Measurements from ENCODE around the gene NAXE. TPM values are rescaled to one million over a fixed set of nuclear protein-coding genes. Genes with fewer than 3 reads are reported as not detected.
"Not testable (repeated sequence)": the region's sequence is repeated elsewhere in the genome, so short reads cannot be mapped to it uniquely, and the experiment has no call there.

The NAXE gene
- total RNA-seq: 10 to 100 TPM; 48.3 to 57.3 TPM

GRCh38 chr1:156591432-156592157 lies at the start of gene NAXE:
Gene NAXE, plus strand, starts transcription at chr1:156591776. Its CDS starts 29 bp downstream, at chr1:156591805.
- Mint-ChIP-seq H3K4me1 (ENCODE audit: low read depth) (peaks cover 24% of the 10 kb centered on the region), H3K27ac (peak within 1 kb of the TSS; percentile 92), H3K4me3 (peak within 1 kb of the TSS; percentile 83 to 87), H3K27me3 (ENCODE audit: low read depth) (no peaks in the 10 kb centered on the region), H3K36me3 (ENCODE audit: insufficient read depth in 2 of 2) (peaks cover 4 to 7% of the 10 kb centered on the region in 2 donors), H3K9me3 (no peaks in the 10 kb centered on the region)
- ATAC-seq (replicated peaks in 1 of 2) (peak; percentile 95 to 97), DNase-seq (peak; percentile 76 to 81)

GRCh38 chr1:156543066-156543465 lies 48.5 kb upstream of the NAXE start:
- no peaks in the 10 kb centered on the region for H3K9me3 Mint-ChIP-seq
- no peak for ATAC-seq (replicated peaks in 1 of 2)
- no peak for DNase-seq
- no peak overlapping the region for H3K4me3 Mint-ChIP-seq
- no peaks in the 10 kb centered on the region for H3K4me1 Mint-ChIP-seq (ENCODE audit: low read depth)
- no peak overlapping the region for H3K27ac Mint-ChIP-seq
- no peaks in the 10 kb centered on the region for H3K27me3 Mint-ChIP-seq (ENCODE audit: low read depth)
- H3K36me3 Mint-ChIP-seq (ENCODE audit: insufficient read depth in 2 of 2): no peaks in the 10 kb centered on the region

DNA sequence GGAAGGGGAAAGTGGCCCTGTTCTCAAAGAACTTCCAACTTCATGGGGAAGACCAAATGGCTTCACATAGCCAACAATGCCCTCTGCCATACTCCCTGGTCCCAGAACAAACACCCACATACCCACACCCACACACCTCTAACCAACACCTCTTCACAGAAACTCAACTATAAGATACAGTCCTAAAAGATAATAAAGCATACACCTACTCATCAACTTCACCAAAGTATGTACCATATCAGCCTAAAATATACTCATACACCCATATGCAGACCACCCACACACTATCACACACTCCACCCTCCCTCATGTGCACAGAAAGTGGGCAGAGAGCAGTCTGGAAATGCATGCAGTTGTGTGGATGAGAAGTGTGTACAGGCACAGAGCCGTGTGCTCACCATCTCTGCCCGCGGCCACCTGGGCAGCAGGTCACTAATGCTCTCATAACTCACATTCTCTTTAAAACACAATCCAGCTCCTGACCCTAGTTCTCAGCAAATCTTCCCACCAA lies 46.9 kb upstream of the NAXE start:
- no peaks in the 10 kb centered on the region for H3K36me3 Mint-ChIP-seq (ENCODE audit: insufficient read depth in 2 of 2)
- no peaks in the 10 kb centered on the region for H3K9me3 Mint-ChIP-seq
- ATAC-seq (replicated peaks in 1 of 2) (no peak), DNase-seq (no peak)
- no peak overlapping the region for H3K27ac Mint-ChIP-seq
- no peak overlapping the region for H3K4me3 Mint-ChIP-seq
- H3K4me1 Mint-ChIP-seq (ENCODE audit: low read depth): no peaks in the 10 kb centered on the region
- H3K27me3 Mint-ChIP-seq (ENCODE audit: low read depth): no peaks in the 10 kb centered on the region

DNA sequence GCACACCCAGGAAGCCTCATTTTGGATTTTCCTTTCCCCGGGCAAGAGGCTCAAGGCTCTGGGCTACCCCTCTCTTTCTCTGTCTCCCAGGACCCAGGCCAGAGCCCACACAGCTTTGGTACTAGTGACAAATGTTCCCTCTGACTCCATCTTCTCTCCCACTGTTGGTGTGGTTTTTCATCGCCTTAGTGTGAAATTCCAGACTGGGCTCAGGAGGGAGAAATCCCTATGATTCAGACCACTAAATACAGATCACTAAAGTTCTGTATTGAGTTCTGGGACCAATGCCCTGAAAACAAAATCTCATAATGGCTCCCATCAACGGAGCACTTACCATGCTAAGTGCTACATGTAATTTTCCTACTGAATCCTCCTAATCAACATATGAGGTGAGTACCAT lies 45.3 kb upstream of the NAXE start:
- Mint-ChIP-seq H3K4me1 (ENCODE audit: low read depth) (no peaks in the 10 kb centered on the region), H3K27me3 (ENCODE audit: low read depth) (no peaks in the 10 kb centered on the region), H3K9me3 (no peaks in the 10 kb centered on the region), H3K36me3 (ENCODE audit: insufficient read depth in 2 of 2) (no peaks in the 10 kb centered on the region), H3K4me3 (no peak overlapping the region), H3K27ac (no peak overlapping the region)
- ATAC-seq (replicated peaks in 1 of 2): no peak
- no peak for DNase-seq

DNA sequence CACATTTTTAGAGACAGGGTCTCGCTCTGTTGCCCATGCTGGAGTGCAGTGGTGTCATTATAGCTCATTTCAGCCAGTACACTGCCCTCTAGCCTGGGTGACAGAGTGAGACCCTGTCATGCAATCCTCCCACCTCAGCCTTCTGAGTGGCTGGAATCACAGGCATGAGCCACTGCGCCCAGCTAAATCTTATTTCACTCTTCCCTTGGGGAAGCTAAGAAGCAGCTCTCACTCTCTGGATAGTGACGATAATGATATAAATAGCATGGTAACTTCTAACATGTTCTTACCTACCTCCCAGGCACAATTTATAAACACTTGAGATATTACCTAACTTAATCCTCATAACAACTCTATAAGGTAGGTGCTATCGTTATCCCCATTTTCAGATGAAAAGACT lies 44.1 kb upstream of the NAXE start:
- H3K27ac Mint-ChIP-seq: no peak overlapping the region

GRCh38 chr1:156547982-156548381 lies 43.6 kb upstream of the NAXE start:
- H3K9me3 Mint-ChIP-seq: no peaks in the 10 kb centered on the region
- H3K4me3 Mint-ChIP-seq: no peak overlapping the region
- ATAC-seq (replicated peaks in 1 of 2) (no peak), DNase-seq (no peak)
- H3K27me3 Mint-ChIP-seq (ENCODE audit: low read depth): no peaks in the 10 kb centered on the region
- H3K4me1 Mint-ChIP-seq (ENCODE audit: low read depth): peaks cover 7% of the 10 kb centered on the region
- H3K36me3 Mint-ChIP-seq (ENCODE audit: insufficient read depth in 2 of 2): peaks cover 0 to 2% of the 10 kb centered on the region in 2 donors
- no peak overlapping the region for H3K27ac Mint-ChIP-seq

More for the DNA sequence above, 44.1 kb upstream of the NAXE start:
- DNase-seq (no peak), ATAC-seq (replicated peaks in 1 of 2) (no peak)
- Mint-ChIP-seq H3K9me3 (no peaks in the 10 kb centered on the region), H3K4me1 (ENCODE audit: low read depth) (peaks cover 6% of the 10 kb centered on the region), H3K4me3 (no peak overlapping the region), H3K36me3 (ENCODE audit: insufficient read depth in 2 of 2) (peaks cover 0 to 2% of the 10 kb centered on the region in 2 donors), H3K27me3 (ENCODE audit: low read depth) (no peaks in the 10 kb centered on the region)

DNA sequence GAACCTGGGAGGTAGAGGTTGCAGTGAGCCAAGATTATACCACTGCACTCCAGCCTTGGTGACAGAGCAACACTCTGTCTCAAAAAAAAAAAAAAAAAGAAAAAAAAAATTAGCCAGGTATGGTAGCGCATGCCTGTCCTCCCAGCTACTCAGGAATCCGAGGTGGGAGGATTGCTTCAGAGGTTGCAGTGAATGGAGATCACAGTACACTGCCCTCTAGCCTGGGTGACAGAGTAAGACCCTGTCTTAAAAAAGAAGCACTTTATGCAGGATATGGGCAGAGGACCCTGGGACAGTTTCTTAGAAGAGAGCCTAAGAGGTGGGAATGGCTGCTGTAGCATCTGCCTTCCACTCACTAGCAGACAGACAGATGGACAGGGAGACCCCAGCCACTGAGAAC lies 42.2 kb upstream of the NAXE start:
- H3K4me3 Mint-ChIP-seq: no peak overlapping the region
- no peaks in the 10 kb centered on the region for H3K9me3 Mint-ChIP-seq
- H3K27ac Mint-ChIP-seq: no peak overlapping the region
- peaks cover 12% of the 10 kb centered on the region for H3K4me1 Mint-ChIP-seq (ENCODE audit: low read depth)
- H3K27me3 Mint-ChIP-seq (ENCODE audit: low read depth): no peaks in the 10 kb centered on the region
- DNase-seq (no peak), ATAC-seq (replicated peaks in 1 of 2) (no peak)
- peaks cover 0 to 2% of the 10 kb centered on the region in 2 donors for H3K36me3 Mint-ChIP-seq (ENCODE audit: insufficient read depth in 2 of 2)

DNA sequence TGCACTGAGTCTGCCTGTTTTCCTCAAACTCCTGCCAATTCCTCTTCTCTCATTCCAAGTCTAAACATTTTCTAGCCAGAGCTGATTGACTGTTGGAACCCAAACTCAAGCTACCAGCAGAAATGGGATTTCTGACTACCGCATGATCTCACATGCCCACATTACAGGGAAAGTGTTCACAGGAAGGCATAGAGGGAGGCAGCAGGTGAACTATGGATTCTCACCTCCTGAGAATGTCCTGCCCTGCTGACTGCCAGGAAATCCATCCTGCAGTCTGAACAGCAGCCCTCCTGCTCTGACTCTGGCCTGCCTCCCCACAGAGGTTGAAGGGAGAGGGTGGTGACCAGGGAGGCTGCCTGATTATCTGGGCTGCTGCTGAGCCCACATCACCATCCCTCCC lies 41.7 kb upstream of the NAXE start:
- no peak overlapping the region for H3K4me3 Mint-ChIP-seq
- no peaks in the 10 kb centered on the region for H3K27me3 Mint-ChIP-seq (ENCODE audit: low read depth)
- H3K27ac Mint-ChIP-seq: no peak overlapping the region
- no peaks in the 10 kb centered on the region for H3K9me3 Mint-ChIP-seq
- DNase-seq (no peak), ATAC-seq (replicated peaks in 1 of 2) (no peak)
- H3K36me3 Mint-ChIP-seq (ENCODE audit: insufficient read depth in 2 of 2): peaks cover 0 to 2% of the 10 kb centered on the region in 2 donors
- peaks cover 12% of the 10 kb centered on the region for H3K4me1 Mint-ChIP-seq (ENCODE audit: low read depth)

DNA sequence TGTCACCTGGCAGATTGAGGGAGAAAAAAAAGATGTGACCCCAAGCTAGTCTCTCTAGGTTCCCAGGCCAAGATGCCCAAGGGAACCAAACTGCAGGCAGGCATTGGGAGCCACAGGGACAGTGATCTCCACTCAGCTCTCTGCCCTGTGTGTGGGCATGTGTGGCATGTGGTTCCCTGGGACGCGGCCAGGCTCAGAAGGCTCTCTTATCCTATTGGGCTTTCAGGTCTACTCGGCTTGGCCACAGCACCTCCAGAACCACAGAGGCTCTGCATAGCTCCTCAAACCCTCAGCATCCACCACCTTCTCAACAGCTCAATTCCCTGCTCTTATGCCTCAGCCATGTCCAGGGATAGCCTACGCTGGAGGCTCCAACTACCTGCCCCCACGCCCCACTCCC lies 41.2 kb upstream of the NAXE start:
- no peaks in the 10 kb centered on the region for H3K9me3 Mint-ChIP-seq
- no peak overlapping the region for H3K27ac Mint-ChIP-seq
- H3K4me1 Mint-ChIP-seq (ENCODE audit: low read depth): peaks cover 12% of the 10 kb centered on the region
- H3K4me3 Mint-ChIP-seq: no peak overlapping the region
- no peak for ATAC-seq (replicated peaks in 1 of 2)
- peaks cover 0 to 2% of the 10 kb centered on the region in 2 donors for H3K36me3 Mint-ChIP-seq (ENCODE audit: insufficient read depth in 2 of 2)
- no peaks in the 10 kb centered on the region for H3K27me3 Mint-ChIP-seq (ENCODE audit: low read depth)
- no peak for DNase-seq

- H3K4me1 Mint-ChIP-seq (ENCODE audit: low read depth): peaks cover 12% of the 10 kb centered on the region
- DNase-seq: no peak
- peaks cover 0 to 2% of the 10 kb centered on the region in 2 donors for H3K36me3 Mint-ChIP-seq (ENCODE audit: insufficient read depth in 2 of 2)
- H3K27me3 Mint-ChIP-seq (ENCODE audit: low read depth): no peaks in the 10 kb centered on the region
- no peak overlapping the region for H3K4me3 Mint-ChIP-seq
- no peak overlapping the region for H3K27ac Mint-ChIP-seq
- no peaks in the 10 kb centered on the region for H3K9me3 Mint-ChIP-seq
- ATAC-seq (replicated peaks in 1 of 2): no peak
These were observed 40.4 kb upstream of the NAXE start for GRCh38 chr1:156551066-156551643.

- Mint-ChIP-seq H3K9me3 (no peaks in the 10 kb centered on the region), H3K4me3 (no peak overlapping the region), H3K36me3 (ENCODE audit: insufficient read depth in 2 of 2) (peaks cover 0 to 2% of the 10 kb centered on the region in 2 donors), H3K27ac (no peak overlapping the region), H3K4me1 (ENCODE audit: low read depth) (peaks cover 12% of the 10 kb centered on the region), H3K27me3 (ENCODE audit: low read depth) (no peaks in the 10 kb centered on the region)
- no peak for DNase-seq
- ATAC-seq (replicated peaks in 1 of 2): peak in 1 of 2 donors; percentile 26
These were observed 39.7 kb upstream of the NAXE start for GRCh38 chr1:156551869-156552268.

GRCh38 chr1:156552518-156552917 lies 39.1 kb upstream of the NAXE start:
- no peak overlapping the region for H3K4me3 Mint-ChIP-seq
- no peak overlapping the region for H3K27ac Mint-ChIP-seq
- H3K9me3 Mint-ChIP-seq: no peaks in the 10 kb centered on the region
- H3K27me3 Mint-ChIP-seq (ENCODE audit: low read depth): no peaks in the 10 kb centered on the region
- ATAC-seq (replicated peaks in 1 of 2): no peak
- peaks cover 12% of the 10 kb centered on the region for H3K4me1 Mint-ChIP-seq (ENCODE audit: low read depth)
- H3K36me3 Mint-ChIP-seq (ENCODE audit: insufficient read depth in 2 of 2): peaks cover 0 to 2% of the 10 kb centered on the region in 2 donors
- no peak for DNase-seq

DNA sequence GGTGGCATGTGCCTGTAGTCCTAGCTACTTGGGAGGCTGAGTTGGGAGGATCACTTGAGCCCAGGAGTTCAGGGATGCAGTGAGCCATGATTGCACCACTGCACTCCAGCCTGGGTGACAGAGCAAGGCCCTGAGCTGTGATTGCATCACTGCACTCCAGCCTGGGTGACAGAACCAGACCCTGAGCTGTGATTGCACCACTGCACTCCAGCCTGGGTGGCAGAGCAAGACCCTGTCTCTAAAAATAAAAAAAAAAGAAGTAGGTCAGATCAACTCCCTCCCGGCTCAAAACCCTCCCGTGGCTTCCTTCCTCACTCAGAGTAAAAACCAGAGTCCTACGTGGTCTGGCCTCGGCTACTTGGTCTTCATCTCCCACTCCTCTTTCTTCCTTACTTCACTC lies 38.6 kb upstream of the NAXE start:
- H3K4me3 Mint-ChIP-seq; DNase-seq; ATAC-seq (replicated peaks in 1 of 2); H3K27ac Mint-ChIP-seq; H3K27me3 Mint-ChIP-seq (ENCODE audit: low read depth); H3K36me3 Mint-ChIP-seq (ENCODE audit: insufficient read depth in 2 of 2); H3K9me3 Mint-ChIP-seq: not testable (repeated sequence)
- H3K4me1 Mint-ChIP-seq (ENCODE audit: low read depth): peaks cover 12% of the 10 kb centered on the region
